NCI-H2107 treated with DMSO at 0.1 percent for 48 hours (cell line): ENCODE results near the gene NR1D1.

ENCODE experiments used
- DNase-seq: peaks from one replicate; lab custom pipeline; 2025; ENCODE audit not compliant: unreplicated experiment; lab: John Stamatoyannopoulos, UW

The NR1D1 gene

DNA sequence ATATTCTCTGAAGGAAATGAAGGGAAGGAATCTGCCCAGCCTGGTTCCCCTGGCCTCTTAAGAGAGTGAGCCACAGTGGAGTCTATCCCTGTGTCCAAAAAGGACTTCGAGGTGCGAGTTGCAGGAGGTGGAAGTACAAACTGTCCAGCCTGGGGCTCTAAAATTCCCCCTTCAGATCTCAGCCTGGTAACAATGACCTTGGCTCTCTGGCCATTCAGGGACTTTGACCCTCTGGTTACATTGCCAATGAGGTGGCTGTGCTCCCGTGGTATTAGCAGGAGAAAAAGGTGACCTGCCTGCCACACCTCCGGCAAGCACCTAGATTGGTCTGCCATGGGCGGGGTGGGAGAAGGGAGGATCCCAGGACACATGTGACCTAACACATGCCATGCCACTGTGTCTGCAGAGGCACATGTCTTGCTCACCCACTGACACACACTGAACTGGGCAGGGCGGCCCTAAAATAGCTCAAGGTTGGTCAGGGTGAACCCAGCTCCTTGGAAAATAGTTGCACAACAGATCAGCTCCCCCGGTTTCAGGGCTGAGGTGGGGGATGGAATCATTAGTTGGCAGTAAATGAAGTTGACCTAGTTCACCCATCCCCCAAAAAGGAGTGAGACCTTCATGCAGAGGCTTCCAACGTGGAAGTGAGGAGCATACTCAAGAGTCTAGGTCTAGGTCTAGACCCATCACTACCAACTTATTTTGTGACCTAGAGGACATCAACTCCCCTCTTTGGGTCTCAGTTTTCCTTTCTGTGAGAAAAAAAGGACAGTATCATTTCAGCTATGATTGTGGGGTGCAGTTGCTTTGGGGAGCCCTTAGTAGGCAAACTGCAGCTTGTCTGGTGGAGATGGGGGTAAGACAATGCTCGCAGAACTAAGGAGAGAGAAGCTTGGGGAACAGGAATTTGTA, 2.2 kb downstream of the NR1D1 start:
- DNase-seq, result no peak

GRCh38 chr17:40097087-40097486, 3.3 kb downstream of the NR1D1 start:
- DNase-seq, result no peak

- no peak for DNase-seq
Measured at GRCh38 chr17:40095944-40096791, 4.2 kb downstream of the NR1D1 start.

- DNase-seq, result no peak
Measured at GRCh38 chr17:40095351-40095943, 4.9 kb downstream of the NR1D1 start.

GRCh38 chr17:40094874-40095273, 5.5 kb downstream of the NR1D1 start:
- DNase-seq, result no peak

- DNase-seq, result no peak
Measured at GRCh38 chr17:40093580-40094201, 6.7 kb downstream of the NR1D1 start.

DNA sequence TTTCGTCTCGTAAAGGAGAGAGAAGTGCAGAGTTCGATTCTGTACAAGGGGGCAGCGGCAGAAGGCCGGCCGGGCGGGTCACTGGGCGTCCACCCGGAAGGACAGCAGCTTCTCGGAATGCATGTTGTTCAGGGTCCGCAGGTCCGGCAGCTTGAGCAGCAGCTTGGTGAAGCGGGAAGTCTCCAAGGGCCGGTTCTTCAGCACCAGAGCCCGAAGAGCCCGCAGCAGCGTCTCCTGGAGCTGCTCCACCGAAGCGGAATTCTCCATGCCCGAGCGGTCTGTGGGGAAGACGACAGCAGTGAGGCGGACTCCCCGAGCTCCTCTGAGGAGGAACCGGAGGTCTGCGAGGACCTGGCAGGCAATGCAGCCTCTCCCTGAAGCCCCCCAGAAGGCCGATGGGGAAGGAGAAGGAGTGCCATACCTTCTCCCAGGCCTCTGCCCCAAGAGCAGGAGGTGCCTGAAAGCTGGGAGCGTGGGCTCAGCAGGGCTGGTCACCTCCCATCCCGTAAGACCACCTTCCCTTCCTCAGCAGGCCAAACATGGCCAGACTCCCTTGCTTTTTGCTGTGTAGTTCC, 7.3 kb downstream of the NR1D1 start:
- DNase-seq, result no peak

DNA sequence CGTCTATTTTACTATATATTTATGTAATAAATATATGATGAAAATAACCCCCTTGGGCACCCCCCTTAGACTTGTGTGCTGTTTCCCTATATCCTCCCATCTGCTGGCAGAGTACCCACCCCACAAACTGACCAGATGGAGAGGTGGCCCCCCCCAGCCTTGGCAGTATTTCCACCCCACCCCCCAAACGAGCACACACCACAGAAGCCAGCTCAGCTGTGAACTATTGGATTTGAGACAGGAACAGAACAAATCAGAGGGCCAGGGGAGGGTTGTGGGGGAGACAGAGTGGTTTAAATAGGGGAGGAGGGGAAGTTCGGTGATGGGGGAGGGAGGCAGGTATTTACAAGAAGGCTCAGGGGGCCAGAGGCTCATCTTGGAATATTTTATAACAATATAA, 7.8 kb downstream of the NR1D1 start:
- DNase-seq, result no peak

- DNase-seq, result no peak
Measured at GRCh38 chr17:40091691-40092397, 8.5 kb downstream of the NR1D1 start.

- no peak for DNase-seq
Measured at GRCh38 chr17:40090237-40091119, 9.9 kb downstream of the NR1D1 start.

DNA sequence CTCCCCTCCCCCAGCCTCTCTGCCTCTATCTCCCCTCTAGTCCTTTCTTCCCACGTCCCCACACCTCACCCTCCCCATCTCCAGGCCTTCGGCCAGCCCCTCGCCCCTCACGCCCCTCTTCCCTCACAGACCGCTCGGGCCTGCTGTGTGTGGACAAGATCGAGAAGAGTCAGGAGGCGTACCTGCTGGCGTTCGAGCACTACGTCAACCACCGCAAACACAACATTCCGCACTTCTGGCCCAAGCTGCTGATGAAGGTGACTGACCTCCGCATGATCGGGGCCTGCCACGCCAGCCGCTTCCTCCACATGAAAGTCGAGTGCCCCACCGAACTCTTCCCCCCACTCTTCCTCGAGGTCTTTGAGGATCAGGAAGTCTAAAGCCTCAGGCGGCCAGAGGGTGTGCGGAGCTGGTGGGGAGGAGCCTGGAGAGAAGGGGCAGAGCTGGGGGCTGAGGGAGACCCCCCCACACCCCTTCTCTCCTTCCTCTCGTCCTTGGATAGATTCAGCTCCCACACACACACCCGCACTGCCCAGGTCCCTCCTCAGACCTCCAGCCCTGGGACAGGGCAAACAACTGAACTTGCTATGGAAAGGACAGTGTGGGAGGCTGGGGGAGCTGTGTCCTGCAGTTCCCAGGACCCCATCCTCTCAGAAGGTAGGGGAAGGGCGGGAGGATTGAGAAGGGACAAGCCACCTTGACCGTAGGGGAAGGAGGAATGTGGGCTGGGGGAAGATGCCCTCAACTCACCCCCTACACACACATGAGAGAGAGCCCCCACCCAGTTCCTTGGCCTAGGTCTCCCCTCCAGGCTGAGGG, 11.1 kb downstream of the NR1D1 start:
- no peak for DNase-seq

GRCh38 chr17:40087903-40088718, 12.3 kb downstream of the NR1D1 start:
- no peak for DNase-seq

- no peak for DNase-seq
Measured at GRCh38 chr17:40087049-40087794, 13.2 kb downstream of the NR1D1 start.

GRCh38 chr17:40086150-40087044, 14.0 kb downstream of the NR1D1 start:
- DNase-seq, result no peak

DNA sequence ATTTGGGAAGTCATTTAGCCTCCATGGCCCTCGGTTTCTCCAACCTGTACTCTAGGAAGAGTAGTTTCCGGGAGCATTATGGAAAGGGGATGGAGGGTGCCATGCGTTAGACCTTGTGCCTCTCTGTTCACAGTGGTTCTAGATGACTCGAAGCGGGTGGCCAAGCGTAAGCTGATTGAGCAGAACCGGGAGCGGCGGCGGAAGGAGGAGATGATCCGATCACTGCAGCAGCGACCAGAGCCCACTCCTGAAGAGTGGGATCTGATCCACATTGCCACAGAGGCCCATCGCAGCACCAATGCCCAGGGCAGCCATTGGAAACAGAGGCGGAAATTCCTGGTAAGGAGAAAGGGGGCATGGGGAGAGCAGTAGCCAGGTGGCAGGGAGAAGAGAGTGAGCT, 15.9 kb downstream of the NR1D1 start:
- no peak for DNase-seq

DNA sequence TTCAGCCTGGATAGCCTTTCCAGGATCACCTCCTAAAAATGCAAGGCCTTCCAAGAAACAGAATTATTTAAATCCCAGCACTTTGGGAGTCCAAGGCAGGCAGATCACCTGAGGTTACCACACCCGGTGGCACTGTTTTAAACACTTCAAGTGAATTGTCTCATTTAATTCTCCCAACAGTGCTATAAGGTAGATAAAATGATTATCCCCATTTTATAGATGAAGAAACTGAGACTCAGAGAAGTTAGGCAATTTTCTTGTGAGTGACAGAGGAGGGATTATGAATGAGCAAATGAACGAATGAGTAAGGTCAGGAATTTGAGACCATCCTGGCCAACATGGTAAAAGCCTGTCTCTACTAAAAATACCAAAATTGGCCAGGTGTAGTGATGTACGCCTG, 20.8 kb downstream of the NR1D1 start:
- no peak for DNase-seq
